HG02973 (cell line): ENCODE results near the gene SYT13.
"Not testable (repeated sequence)": the region's sequence is repeated elsewhere in the genome, so short reads cannot be mapped to it uniquely, and the experiment has no call there.

Source experiments
- ATAC-seq: cut with Tn5 transposase; IDR thresholded peaks from one replicate; pipeline ENCODE4 v1.9.1; 2021; ENCODE audit warnings: moderate library complexity; ENCODE audit not compliant: unreplicated experiment

Gene SYT13

DNA sequence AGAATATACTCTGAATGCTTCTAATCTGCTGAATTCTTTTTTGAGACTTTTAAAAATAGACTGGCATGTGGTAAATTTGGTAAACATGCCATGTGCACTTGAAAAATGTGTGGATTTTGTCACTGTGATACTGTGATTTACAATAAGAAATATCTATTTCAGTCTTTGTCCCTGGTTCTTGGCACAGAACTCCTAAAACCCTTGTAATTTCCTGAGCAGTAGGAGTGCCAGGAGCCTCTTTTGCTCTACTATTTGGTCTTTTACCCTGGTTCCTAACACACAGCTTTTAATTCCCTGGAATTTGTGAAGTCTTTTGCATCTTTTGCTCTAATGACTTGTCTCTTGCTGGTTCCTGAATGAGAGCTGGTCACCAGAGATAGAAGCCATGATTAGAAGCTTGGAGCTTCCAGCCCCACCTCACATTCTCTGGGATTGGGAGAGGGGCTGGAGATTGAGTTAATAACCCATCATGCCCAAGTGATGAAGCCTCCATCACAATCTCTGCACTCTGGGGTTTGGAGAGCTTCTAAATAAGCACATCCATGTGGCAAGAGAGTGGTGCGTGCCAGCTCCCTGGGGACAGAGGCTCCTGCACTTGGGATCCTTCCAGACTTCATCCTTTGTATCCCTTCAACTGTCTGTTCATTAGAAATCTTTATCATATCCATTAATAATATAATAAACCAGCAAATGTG, 27.2 kb upstream of the SYT13 start:
- ATAC-seq = no peak

DNA sequence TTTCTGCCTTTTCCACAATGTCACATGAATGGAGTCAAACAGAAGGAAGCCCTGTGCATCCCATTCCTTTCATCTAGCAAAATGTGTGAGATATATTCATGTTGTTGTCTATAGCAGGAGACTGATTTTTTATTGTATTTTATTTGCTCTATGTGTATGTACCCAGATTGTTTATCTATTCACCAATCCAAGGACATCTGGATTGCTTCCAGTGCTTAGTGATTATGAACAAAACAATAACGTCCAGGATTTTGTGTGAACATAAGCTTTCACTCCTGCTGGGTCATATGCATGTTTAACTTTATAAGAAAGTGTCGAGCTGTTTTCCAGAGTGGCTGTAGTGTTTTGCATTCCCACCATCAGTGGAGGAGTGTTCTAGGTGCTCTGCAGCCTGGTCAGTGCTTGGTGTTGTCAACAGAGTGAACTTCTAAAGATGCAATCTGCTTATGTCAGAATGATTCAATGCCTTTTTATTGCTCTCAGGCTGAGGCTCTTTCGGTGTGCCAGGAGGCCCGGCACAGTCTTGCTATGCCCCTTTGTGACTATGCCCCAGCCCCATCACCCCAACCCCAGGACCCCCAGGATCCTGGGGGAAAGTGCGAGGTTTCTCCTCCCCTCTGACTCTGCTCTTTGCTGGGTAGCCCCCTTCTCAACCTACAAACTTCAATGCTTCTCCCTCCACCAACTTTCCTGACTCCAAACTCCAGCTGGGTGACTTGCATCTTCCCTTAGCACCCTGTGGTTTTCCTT, 19.9 kb upstream of the SYT13 start:
- no peak for ATAC-seq

DNA sequence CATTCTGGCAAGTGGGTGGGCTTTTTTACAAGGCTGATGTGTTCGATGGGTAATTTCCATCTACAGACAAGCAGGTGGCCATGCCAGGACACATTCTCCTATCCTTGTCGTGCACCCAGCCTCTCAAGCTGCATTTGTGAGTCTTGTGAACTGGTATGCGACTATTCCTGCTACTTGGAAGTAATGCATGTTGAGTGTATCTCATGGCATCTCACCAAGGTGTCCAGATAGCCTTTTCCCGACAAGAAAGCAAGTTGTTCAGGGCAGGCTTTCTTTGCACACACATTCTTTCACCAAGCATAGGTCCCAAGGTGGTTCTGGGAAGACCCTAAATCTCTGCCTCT, 18.8 kb upstream of the SYT13 start:
- ATAC-seq = no peak

DNA sequence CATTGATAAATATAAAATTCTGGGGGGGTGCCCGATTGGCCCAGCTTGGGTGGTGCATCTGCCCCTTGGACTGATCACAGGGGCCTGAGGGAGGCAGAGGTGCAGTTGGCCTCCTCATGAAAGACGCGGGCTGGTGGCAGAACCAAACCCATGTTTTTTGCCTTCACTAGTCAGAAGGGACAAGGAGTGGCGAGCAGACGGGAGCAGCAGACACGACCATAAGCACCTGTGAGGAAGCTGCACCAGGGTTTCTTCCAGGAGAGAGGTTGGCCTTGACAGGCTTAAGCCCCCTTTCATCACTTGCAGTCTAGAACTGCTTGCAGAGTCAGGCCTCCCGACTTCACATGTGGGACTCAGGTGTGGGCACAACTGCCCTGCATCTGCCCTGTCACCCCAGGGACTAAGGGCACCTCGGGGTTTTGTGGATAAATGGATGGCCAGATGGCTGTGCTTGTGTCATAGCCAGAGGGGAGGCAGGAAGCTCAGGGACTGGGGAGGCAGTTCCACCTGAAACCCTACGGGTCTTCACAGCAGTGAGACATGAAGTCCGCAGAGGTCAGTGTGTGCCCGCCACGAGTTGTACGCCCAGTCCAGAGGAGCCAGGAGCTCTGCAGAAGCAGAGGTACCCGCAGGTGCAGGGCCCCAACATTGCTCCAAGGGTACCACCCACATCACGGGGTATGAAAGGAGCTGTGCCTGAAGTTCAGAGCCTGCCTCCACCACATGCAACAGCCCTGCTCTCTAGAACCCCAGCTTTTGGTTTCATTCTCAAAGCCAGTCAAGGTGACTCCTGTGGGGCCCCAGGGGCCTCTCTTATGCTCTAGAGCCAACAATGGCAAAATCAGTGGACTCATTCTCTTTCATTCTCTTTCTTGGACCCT, 18.2 kb upstream of the SYT13 start:
- ATAC-seq = no peak

DNA sequence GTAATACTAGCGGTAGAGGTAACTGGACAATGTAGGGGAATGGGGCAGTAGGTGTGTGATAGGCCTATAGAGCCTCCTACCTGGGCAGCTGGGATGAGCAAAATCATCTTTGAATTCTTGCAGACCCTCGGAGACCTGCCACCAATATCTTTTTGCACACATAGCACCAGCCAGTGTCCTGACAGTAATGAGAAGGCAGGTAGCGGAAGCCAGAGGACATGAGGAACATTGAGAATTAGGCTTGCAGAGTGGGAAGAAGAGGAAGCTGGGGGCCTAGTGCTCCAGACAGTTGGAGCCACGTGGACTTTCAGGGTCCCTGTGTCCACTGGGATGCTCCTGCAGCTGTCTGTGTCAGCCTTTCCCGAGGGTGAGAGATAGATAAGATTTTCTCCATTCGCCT, 17.2 kb upstream of the SYT13 start:
- ATAC-seq = no peak

DNA sequence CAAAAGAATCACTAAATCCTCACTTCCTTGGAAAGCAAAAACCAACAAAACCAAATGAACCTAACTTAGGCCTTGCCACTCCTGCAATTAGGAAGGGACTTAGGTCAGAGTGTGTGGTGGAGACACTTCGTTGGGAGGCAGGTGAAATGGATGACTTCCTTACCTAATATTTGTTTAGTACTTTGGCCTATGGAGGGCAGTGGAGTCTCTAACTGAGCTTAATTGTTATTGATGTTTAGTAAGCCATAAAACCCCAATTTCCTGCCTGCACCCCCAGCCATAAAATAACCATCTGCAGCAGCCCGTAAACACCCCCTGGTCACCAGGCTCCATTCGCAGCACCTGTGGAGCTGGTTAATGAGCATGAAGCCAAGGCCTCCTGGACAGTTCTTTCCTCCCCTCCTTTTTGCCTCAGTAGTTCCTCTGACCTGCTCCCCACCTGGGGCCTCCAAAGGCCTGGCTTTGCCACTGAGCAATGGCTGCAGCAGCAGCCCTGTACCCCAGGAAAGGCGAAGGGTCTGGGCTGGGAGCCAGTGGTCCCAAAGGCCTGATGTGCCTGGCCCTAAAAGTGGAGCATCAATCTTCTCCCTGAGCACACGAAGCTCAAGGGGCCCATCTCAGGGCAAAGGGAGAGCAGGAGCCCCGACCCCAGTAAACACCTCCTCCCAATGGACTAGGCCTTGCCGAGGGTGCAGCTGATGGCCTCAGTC, 15.6 kb upstream of the SYT13 start:
- no peak for ATAC-seq

DNA sequence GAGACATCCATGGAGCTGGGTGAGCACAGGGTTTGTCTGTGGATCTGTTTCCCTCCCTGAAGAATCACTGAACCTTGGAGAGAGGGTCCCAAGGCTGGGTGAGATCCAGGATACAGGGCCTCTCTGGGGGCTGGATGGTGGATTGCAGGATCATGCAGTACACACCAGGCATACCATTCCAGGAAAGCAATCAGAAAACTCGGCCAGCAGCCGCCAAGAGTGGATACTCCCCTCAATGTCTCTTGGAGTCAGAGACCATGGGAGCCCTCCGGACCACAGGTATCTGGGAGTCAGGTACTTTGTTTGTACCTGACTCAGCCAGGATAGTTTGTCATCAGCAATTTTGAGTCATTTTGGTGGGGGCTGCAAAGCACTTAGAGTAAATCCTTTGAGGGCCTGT, 14.6 kb upstream of the SYT13 start:
- ATAC-seq = no peak

DNA sequence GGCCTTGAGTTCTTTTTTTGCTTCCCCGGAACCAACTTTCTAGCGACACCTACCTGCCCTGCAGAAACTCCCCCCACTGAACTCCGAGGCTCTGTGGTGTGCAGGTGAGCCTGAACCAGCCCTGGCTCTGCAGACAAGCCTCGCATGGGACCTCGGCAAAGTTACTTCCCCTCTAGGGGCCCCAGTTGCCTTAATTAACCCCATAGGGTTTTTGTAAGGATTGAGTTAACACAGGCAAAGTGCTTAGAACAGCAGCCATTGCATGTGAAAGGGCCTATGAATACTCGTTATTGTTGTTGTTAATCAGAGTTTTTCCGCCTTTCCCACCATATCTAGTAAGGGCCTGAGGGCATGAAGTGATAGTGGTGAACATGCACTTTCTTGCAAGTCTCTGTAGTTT, 12.6 kb upstream of the SYT13 start:
- ATAC-seq = no peak

DNA sequence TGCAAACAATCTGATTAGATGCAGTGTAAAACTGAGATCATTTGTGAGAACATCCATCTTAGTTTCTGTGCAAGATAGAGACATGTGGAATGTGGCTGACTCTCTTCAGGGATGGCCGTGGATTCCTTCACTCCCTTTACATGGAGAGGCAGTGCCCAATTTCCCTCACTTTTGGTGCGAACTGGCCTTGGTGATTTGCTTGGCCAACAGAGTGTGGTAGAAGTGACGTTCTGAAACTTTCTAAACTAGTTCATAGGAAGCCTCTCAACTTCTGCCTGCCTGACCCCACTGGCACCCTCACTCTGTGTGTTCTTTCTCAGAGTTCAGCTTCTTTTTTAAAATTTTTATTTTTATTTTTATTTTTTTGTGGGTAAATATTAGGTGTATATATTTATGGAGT, 9.9 kb upstream of the SYT13 start:
- no peak for ATAC-seq

DNA sequence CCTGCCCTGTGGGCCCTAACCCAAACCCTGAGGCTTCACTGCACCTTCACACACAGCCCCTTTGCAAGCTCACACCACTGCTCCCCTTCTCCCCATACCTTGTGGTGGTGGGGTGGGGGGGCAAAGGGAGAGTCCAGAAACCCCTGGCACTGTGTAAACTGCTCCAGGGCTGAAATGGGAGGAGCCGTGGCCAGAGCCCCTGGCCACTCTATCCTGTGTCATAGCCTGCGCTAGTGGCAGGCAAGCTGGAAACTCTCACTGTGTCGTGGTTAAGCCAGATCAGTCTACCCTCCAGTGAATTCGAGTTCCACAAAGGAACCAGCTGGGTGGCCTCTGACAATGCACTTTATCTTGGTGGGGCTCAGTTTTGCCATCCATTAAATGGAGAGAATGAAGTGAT, 8.4 kb upstream of the SYT13 start:
- no peak for ATAC-seq

DNA sequence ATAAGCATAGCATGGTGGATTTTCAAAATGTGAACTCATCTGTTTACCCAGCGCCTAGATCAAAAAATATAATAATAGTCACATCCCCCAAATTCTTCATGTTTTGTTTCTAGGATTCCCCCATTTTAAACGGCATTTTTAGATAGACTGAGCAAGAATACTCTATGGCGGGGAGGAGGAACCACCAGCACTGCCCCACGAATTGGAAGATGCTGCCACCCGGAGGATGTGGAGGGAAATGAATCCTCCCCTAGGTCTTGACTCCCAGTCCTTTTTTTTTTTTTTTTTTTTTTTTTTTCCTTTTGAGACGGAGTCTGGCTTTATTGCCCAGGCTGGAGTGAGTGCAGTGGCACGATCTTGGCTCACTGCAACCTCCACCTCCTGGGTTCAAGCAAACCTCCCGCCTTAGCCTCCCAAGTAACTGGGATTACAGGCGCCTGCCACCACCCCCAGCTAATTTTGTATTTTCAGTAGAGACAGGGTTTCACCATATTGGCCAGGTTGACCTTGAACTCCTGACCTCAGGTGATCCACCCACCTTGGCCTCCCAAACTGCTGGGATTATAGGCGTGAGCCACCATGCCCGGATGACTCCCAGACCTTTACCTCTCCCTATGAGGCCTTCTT, 7.5 kb upstream of the SYT13 start:
- not testable (repeated sequence) for ATAC-seq

DNA sequence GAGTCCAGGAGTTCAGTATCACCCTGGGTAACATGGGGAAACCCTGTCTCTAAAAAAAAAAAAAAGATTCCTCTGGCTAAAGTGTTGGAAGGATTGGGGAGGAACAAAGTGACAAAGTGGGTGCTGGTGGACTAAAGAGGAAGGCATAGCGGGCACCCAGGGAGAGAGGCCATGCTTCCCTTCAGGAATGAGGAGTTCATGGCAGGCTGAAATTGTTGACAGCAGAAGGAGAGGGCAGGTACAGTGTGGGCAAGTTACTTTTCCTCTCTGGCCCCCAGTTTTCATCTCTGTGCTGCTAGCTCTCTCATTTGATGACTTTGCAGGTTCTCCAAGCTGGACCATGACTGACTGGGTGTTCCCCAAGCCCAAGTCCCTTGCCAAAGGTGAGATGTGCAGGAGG, 4.4 kb upstream of the SYT13 start:
- ATAC-seq = no peak

DNA sequence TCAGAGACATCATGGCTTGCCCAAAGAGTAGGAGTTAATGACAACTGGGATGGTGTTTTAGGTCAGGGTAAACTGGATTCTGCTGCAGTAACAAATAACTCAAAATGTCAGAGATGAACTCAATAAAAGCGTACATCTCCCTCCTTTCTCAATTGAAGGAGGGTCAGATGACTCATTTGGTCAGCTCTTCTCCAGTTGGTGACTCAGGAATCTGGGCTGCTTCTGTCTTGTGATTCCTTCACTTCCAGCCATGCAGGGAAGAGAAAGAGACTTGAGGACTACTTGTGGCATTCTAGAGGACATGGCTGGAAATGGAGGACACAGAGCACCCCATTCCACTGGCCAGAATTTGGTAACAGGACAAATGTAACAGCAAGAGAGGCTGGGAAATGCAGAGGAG, 3.2 kb upstream of the SYT13 start:
- no peak for ATAC-seq

DNA sequence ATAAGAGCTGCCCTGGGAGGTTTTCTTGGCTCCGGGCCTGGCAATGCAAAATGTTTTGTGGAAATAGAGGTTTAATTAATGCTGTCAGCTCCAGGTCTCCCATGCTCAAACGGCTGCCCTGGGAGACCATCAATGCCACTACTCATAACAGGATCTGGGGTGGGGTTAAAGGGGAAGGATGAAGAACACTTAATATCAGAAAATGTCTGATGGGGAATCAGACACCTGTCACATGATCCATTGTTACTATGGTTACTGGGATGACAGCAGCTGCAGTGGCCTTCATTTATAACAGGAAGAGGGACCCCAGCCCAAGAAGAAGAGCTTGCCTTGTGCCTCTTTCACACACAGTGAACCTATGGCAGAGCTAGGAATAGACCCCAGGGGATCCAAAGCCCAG, 2.2 kb upstream of the SYT13 start:
- no peak for ATAC-seq

DNA sequence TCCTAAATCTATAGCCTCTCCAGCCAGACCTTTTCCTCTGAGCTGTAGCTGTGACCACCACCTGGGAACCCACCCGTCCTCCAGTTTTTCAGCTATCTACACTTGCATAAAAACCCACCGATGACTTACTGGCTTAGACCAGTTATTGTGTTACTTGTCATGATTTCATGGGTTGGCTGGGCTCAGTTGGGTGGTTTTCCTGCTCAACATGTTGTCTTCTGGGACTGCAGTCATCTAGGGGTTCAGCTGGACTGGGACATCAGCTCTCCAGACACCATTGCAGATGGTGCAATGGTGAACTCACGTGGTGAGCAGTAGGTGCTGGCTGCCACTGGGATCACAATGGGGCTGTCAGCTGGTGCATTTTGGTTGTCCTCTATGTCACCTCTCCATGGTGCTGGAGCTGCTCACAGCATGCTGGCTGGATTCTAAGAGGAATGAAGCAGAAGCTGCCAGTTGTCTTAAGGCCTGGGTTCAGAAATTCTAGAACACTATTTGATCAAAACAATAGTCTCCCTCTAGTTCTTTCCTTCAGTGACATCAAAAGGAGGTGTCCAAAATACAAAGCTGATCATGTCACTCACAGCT, 1.3 kb upstream of the SYT13 start:
- no peak for ATAC-seq

DNA sequence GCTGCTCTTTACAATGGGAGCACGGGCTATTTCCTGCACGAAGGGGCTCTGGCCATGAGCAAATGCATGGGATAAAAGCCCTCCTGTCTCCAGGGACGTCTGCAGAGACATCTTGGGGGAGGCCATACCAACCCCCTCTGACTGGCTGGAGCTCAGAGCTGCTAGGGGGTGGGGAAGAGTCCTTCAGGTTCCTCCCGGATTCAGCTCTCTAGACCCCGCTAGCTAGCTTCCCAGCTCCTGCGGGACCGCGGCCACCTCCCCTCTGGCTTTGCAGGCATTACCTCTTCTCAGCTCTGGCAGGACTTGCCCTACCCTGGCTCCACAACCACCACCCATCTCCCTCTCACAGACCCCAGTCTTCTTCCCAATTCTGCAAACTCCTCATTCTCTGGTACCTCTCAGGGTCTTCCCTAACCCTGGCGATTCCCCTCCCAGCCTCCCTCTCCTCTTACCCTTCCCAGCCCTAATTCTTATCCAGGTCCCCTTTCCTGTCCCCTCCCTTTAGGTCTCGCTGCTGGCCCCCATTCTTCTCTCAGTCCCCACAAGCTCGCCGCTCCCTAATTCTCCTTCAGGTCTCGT, 802 bp downstream of the SYT13 start:
- ATAC-seq = no peak

DNA sequence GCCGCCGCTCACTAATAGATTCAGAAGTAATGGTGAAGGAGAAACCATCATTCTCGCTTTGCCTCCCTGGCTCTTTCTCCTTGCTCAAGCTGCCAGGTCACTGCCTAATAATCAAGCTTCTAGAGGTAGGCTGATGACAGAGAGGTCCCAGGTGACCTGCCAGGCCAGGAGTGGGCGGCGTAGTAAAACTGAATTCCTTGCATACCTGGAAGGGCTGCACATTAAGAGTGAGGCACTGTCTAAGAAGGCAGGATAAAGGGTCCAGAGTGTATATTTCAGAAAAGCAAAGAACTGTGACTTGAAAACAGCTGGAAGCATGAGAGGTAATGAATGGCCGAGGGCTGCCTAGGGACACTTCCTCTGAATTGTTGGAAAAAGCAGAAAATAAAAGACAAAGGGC, 4.1 kb downstream of the SYT13 start:
- no peak for ATAC-seq

DNA sequence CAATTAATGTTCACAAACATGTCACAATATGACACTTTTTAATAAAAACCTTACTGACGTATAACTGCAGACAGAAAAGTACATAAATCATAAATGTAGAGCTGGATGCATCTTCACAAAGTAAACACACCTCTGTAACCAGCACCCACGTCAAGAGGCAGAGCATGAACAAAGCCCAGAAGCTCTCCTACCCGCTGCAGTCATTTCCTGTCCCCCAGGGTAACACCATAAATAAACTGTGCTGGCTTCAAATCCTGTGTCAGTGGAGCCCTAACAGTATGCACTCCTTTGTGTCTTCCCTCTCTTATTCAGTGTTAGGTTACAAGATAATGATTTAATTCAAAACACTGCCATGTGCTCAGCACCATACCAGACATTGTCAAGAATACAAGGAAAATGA, 5.7 kb downstream of the SYT13 start:
- no peak for ATAC-seq

DNA sequence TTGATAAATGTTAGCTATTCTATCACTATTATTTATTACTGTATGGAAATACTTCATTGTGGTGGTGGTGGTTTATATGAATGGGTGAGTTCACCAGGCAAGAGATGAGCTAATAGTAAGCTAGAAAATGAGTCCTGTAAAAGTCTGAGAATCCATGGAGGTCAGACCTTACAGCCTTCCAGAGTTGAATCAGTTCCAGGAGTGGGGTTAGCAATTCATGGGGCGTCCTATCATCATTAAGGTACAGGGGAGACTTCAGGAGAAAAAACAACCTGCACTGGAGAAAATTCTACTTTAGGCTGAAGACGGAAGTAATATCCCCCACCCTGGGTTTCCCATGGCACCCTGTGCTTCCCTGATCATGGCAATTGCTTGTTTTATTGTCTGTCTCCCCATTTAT, 6.5 kb downstream of the SYT13 start:
- ATAC-seq = no peak

DNA sequence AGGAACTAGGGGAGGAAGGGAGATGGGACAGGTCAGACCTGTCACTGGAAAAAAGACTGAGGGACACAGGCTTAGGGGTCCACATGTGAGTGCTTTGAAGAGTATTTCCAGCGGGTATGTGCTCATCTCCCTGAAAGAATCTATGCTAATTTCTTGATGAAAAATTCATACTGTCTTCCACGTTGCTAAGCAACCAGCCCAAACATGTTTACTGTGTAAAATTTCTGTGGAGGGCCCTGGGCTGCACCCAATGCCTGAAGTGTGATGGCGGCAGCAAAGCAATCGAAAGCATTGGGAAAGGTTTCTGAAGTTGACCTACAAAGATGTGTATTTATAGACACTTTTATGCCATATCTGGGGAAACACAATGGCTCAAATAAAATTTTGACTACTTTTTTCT, 7.4 kb downstream of the SYT13 start:
- ATAC-seq = no peak
